HepG2 (cell line): Measurements from ENCODE around the gene ZMIZ1. TPM values are rescaled to one million over a fixed set of nuclear protein-coding genes. Genes with fewer than 3 reads are reported as not detected.

Experiments used
- ATM ChIP-seq: fragments of 450-650 bp; IDR thresholded peaks from 2 replicates; pipeline ENCODE4 v1.7.1; 2017; ENCODE audit warnings: mild to moderate bottlenecking, borderline replicate concordance
- BHLHE40 ChIP-seq: IDR thresholded peaks from 2 replicates; pipeline ENCODE4 v1.6.1; 2011; ENCODE audit warnings: low read length, improper control_type of control experiment
- EP300 ChIP-seq, 3 experiments: sonication (generic) in 1 of 3; formaldehyde crosslinking in 1 of 3; IDR thresholded peaks; 2 replicates each; pipeline versions ENCODE4 v1.5.1 to v1.6.1; 2011 to 2020; ENCODE audit warnings: low read depth in 2 of 3, low read length in 2 of 3, borderline replicate concordance in 1 of 3, improper control_type of control experiment in 1 of 3, mild to moderate bottlenecking in 1 of 3, missing genetic modification reagents in 1 of 3, moderate library complexity in 1 of 3
- ETV6 ChIP-seq: sonication (generic); formaldehyde crosslinking; conservative IDR thresholded peaks from 2 replicates; pipeline ENCODE4 v1.4.0; 2020; ENCODE audit warnings: missing genetic modification reagents
- GABPA ChIP-seq, 2 experiments: IDR thresholded peaks; 2 replicates each; pipeline ENCODE4 v1.6.1; 2011 to 2016; ENCODE audit warnings: low read depth in 2 of 2, low read length in 1 of 2, missing biosample characterization in 1 of 2, missing genetic modification characterization in 1 of 2
- KDM1A ChIP-seq: IDR thresholded peaks from 2 replicates; pipeline ENCODE4 v1.6.1; 2016; ENCODE audit warnings: missing compliant biosample characterization
- RBM22 ChIP-seq: fragments of 200-400 bp; formaldehyde crosslinking; optimal IDR thresholded peaks from 2 replicates; pipeline ENCODE3; 2017; ENCODE audit warnings: mild to moderate bottlenecking, low read length, moderate library complexity
- RCOR2 ChIP-seq: IDR thresholded peaks from 2 replicates; pipeline ENCODE4 v1.6.1; 2016; ENCODE audit warnings: missing biosample characterization, missing genetic modification reagents
- SOX5 ChIP-seq: IDR thresholded peaks from 2 replicates; pipeline ENCODE4 v1.6.1; 2016; ENCODE audit warnings: borderline replicate concordance
- ZBTB26 ChIP-seq: IDR thresholded peaks from 2 replicates; pipeline ENCODE4 v1.6.1; 2016; ENCODE audit warnings: missing compliant biosample characterization, missing genetic modification reagents, borderline replicate concordance
- ZGPAT ChIP-seq: IDR thresholded peaks from 2 replicates; pipeline ENCODE4 v1.6.1; 2016; ENCODE audit warnings: mild to moderate bottlenecking
- ZNF24 ChIP-seq: fragments of 450-650 bp; IDR thresholded peaks from 2 replicates; pipeline ENCODE4 v1.6.1; 2017; ENCODE audit warnings: antibody characterized with exemption, mild to moderate bottlenecking
- ZNF331 ChIP-seq: sonication (generic); formaldehyde crosslinking; IDR thresholded peaks from 2 replicates; pipeline ENCODE4 v1.4.0; 2020; ENCODE audit warnings: missing genetic modification reagents
- ZNF335 ChIP-seq: sonication (generic); formaldehyde crosslinking; IDR thresholded peaks from 2 replicates; pipeline ENCODE4 v1.4.0; 2020; ENCODE audit warnings: missing genetic modification reagents
- ZNF724P ChIP-seq: sonication (generic); formaldehyde crosslinking; IDR thresholded peaks from 2 replicates; pipeline ENCODE4 v1.8.0; 2022; ENCODE audit warnings: missing genetic modification reagents, borderline replicate concordance
- ZSCAN21 ChIP-seq: sonication (generic); formaldehyde crosslinking; IDR thresholded peaks from 2 replicates; pipeline ENCODE4 v1.8.0; 2022; ENCODE audit warnings: mild to moderate bottlenecking, missing genetic modification reagents, moderate library complexity, borderline replicate concordance
- polyA plus RNA-seq, 8 experiments: library from polyadenylated mRNA; depleted of rRNA in 3 of 8; stranded (reverse) in 7 of 8; unstranded in 1 of 8; fragments of >200 nt; fragmentation: Illumina TruSeq in 4 of 8; extraction: Trizol in 4 of 8; gene quantifications; 2 replicates each; pipeline versions ENCODE4 v1.2.1 to v1.2.3, GENCODE V29; 2011 to 2016; ENCODE audit warnings: low read depth in 4 of 8, missing spikeins in 1 of 8, mixed read lengths in 1 of 8; ENCODE audit not compliant: insufficient read depth in 1 of 8
- total RNA-seq, 5 experiments: library from RNA; depleted of rRNA; stranded (reverse); fragments of >200 nt; fragmentation: Illumina TruSeq; extraction: Trizol; gene quantifications; 2 replicates each; pipeline ENCODE4 v1.2.3, GENCODE V29; 2016; ENCODE audit warnings: low read depth in 1 of 5
- TF ChIP-seq, protein P1 (sequence below): sonication (generic); formaldehyde crosslinking; IDR thresholded peaks from 2 replicates; pipeline ENCODE4 v1.4.0; 2020; ENCODE audit warnings: mild to moderate bottlenecking, missing genetic modification reagents, borderline replicate concordance
- TF ChIP-seq, protein P2 (sequence below): sonication (generic); formaldehyde crosslinking; conservative IDR thresholded peaks from 2 replicates; pipeline ENCODE4 v1.4.0; 2020; ENCODE audit warnings: missing genetic modification reagents
- TF ChIP-seq, protein P3 (sequence below): sonication (generic); formaldehyde crosslinking; IDR thresholded peaks from 2 replicates; pipeline ENCODE4 v1.4.0; 2020; ENCODE audit warnings: missing genetic modification reagents

The ZMIZ1 gene
- total and polyA plus RNA-seq, 2 of the 13 experiments (the other 11 are each of a cell fraction or from before 2014, with no cell fraction given) = 5.3 to 10.2 TPM

GRCh38 chr10:79084012-79084971 lies 15.5 kb downstream of the ZMIZ1 start (continued):
- TF ChIP-seq ZGPAT = peak; percentile 47; the same call in 1 of the 2 replicates
- TF ChIP-seq, protein P1, sequence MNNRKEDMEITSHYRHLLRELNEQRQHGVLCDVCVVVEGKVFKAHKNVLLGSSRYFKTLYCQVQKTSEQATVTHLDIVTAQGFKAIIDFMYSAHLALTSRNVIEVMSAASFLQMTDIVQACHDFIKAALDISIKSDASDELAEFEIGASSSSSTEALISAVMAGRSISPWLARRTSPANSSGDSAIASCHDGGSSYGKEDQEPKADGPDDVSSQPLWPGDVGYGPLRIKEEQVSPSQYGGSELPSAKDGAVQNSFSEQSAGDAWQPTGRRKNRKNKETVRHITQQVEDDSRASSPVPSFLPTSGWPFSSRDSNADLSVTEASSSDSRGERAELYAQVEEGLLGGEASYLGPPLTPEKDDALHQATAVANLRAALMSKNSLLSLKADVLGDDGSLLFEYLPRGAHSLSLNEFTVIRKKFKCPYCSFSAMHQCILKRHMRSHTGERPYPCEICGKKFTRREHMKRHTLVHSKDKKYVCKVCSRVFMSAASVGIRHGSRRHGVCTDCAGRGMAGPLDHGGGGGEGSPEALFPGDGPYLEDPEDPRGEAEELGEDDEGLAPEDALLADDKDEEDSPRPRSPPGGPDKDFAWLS (CRISPR knock-in tag) = no peak
- no peak for TF ChIP-seq ZNF724P
- peak; percentile 69 for TF ChIP-seq RBM22
- TF ChIP-seq ETV6 (CRISPR knock-in tag) = no peak; the same call in 1 of the 2 replicates
- TF ChIP-seq, protein P2, sequence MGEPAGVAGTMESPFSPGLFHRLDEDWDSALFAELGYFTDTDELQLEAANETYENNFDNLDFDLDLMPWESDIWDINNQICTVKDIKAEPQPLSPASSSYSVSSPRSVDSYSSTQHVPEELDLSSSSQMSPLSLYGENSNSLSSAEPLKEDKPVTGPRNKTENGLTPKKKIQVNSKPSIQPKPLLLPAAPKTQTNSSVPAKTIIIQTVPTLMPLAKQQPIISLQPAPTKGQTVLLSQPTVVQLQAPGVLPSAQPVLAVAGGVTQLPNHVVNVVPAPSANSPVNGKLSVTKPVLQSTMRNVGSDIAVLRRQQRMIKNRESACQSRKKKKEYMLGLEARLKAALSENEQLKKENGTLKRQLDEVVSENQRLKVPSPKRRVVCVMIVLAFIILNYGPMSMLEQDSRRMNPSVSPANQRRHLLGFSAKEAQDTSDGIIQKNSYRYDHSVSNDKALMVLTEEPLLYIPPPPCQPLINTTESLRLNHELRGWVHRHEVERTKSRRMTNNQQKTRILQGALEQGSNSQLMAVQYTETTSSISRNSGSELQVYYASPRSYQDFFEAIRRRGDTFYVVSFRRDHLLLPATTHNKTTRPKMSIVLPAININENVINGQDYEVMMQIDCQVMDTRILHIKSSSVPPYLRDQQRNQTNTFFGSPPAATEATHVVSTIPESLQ (CRISPR knock-in tag) = no peak
- peak; percentile 21; the same call in 1 of the 2 replicates for TF ChIP-seq GABPA (IDR thresholded peaks at IDR 0.05; ENCODE audit: low read depth, low read length)
- peak; percentile 82 for TF ChIP-seq GABPA (CRISPR knock-in tag; IDR thresholded peaks at IDR 0.05; ENCODE audit: low read depth)
- TF ChIP-seq ZBTB26 (CRISPR knock-in tag) = peak; percentile 6; the same call in 1 of the 2 replicates
- TF ChIP-seq SOX5 (CRISPR knock-in tag) = peak; percentile 77
- TF ChIP-seq, protein P3, sequence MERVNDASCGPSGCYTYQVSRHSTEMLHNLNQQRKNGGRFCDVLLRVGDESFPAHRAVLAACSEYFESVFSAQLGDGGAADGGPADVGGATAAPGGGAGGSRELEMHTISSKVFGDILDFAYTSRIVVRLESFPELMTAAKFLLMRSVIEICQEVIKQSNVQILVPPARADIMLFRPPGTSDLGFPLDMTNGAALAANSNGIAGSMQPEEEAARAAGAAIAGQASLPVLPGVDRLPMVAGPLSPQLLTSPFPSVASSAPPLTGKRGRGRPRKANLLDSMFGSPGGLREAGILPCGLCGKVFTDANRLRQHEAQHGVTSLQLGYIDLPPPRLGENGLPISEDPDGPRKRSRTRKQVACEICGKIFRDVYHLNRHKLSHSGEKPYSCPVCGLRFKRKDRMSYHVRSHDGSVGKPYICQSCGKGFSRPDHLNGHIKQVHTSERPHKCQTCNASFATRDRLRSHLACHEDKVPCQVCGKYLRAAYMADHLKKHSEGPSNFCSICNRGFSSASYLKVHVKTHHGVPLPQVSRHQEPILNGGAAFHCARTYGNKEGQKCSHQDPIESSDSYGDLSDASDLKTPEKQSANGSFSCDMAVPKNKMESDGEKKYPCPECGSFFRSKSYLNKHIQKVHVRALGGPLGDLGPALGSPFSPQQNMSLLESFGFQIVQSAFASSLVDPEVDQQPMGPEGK (CRISPR knock-in tag) = peak; percentile 56
- TF ChIP-seq ZNF331 (CRISPR knock-in tag) = 0 out of 2 replicates have a peak, but pooled peaks have one; percentile 19
- peak; percentile 82 for TF ChIP-seq RCOR2 (CRISPR knock-in tag)
- no peak for TF ChIP-seq KDM1A (CRISPR knock-in tag)
- TF ChIP-seq ZNF24 = no peak
- no peak for TF ChIP-seq ATM
- TF ChIP-seq ZSCAN21 (CRISPR knock-in tag) = no peak
- no peak for TF ChIP-seq BHLHE40
- TF ChIP-seq EP300 (IDR thresholded peaks at IDR 0.05; ENCODE audit: low read depth in 2 of 2, low read length in 2 of 2) = peak in 1 of 2 experiments; percentile 78; a peak in 2 of 4 replicates
- no peak for TF ChIP-seq EP300 (CRISPR knock-in tag; IDR thresholded peaks at IDR 0.05; ENCODE audit: borderline replicate concordance)
- 0 out of 2 replicates have a peak, but pooled peaks have one; percentile 41 for TF ChIP-seq ZNF335 (CRISPR knock-in tag)
